Fibroblast of upper back skin (primary cell): ENCODE results near the gene ZG16B.
A peak's percentile ranks its signal among the peaks of the same experiment; 100 is the strongest.

Source experiments
- DNase-seq: peaks from one replicate; pipeline ENCODE4 v3.0.0-alpha.2; 2013

ZG16B gene

GRCh38 chr16:2846511-2847310 lies 16.6 kb downstream of the ZG16B start:
- peak; percentile 66 for DNase-seq

- DNase-seq, result no peak
Observed at GRCh38 chr16:2848933-2849725, 19.0 kb downstream of the ZG16B start.

- no peak for DNase-seq
Observed at GRCh38 chr16:2852003-2852730, 22.1 kb downstream of the ZG16B start.

- DNase-seq, result no peak
Observed at GRCh38 chr16:2852731-2853507, 22.8 kb downstream of the ZG16B start.

GRCh38 chr16:2853531-2854073 lies 23.5 kb downstream of the ZG16B start:
- DNase-seq, result no peak

- no peak for DNase-seq
Observed at GRCh38 chr16:2854700-2855309, 24.7 kb downstream of the ZG16B start.

- DNase-seq, result no peak
Observed at GRCh38 chr16:2855536-2855935, 25.4 kb downstream of the ZG16B start.

- DNase-seq, result no peak
Observed at GRCh38 chr16:2856061-2856670, 26.1 kb downstream of the ZG16B start.

- DNase-seq, result no peak
Observed at GRCh38 chr16:2856686-2857450, 26.8 kb downstream of the ZG16B start.

GRCh38 chr16:2857451-2858244 lies 27.5 kb downstream of the ZG16B start, which contains the start of gene PRSS22:
Gene PRSS22 (minus strand): TSS chr16:2858170. CDS start chr16:2858104, 66 bp downstream.
- no peak for DNase-seq

- no peak for DNase-seq
Observed at GRCh38 chr16:2858245-2859025, 28.3 kb downstream of the ZG16B start.

- DNase-seq, result no peak
Observed at GRCh38 chr16:2859686-2860265, 29.7 kb downstream of the ZG16B start.

GRCh38 chr16:2860826-2861567 lies 30.9 kb downstream of the ZG16B start:
- no peak for DNase-seq

GRCh38 chr16:2865651-2866050 lies 35.5 kb downstream of the ZG16B start:
- DNase-seq, result no peak

- no peak for DNase-seq
Observed at GRCh38 chr16:2866431-2866830, 36.3 kb downstream of the ZG16B start.

- no peak for DNase-seq
Observed at GRCh38 chr16:2867661-2867986, 37.5 kb downstream of the ZG16B start.

GRCh38 chr16:2867987-2868789 lies 38.1 kb downstream of the ZG16B start:
- DNase-seq, result peak; percentile 91
